Measurements from ENCODE around the gene TPO. TPM values are rescaled to one million over a fixed set of nuclear protein-coding genes. Genes with fewer than 3 reads are reported as not detected.

TPO gene
- total RNA-seq (2021) = not detected in 2 replicates
- long read RNA-seq = 0 reads

GRCh38 chr2:1413156-1413710 is at the start of gene TPO:
TSS of gene TPO (plus strand) at chr2:1413463. CDS start at chr2:1414409, 946 bp downstream.
- no peaks in the 10 kb centered on the region for H3K23me2 ChIP-seq (ENCODE audit: insufficient read length, low read depth, low read length, poor library complexity, severe bottlenecking)
- H3K14ac ChIP-seq (ENCODE audit: insufficient read depth, low read length) = no peak within 1 kb of the TSS

More at GRCh38 chr2:1413156-1413710, at the start of gene TPO:
- H3K4me2 ChIP-seq (ENCODE audit: insufficient read depth, insufficient read length, low read length) = no peak within 1 kb of the TSS
- H2BK12ac ChIP-seq (ENCODE audit: insufficient read length, low read depth, low read length) = no peak within 1 kb of the TSS
- H3K4ac ChIP-seq (ENCODE audit: low read depth, low read length) = no peak within 1 kb of the TSS
- no peak within 1 kb of the TSS for H3T11ph ChIP-seq (ENCODE audit: low read length)
- H4K5ac ChIP-seq (ENCODE audit: insufficient read length, low read depth, low read length) = no peak within 1 kb of the TSS
- H2BK20ac ChIP-seq (ENCODE audit: low read depth, low read length, poor library complexity, severe bottlenecking) = no peak within 1 kb of the TSS
- no peaks in the 10 kb centered on the region for H3K79me1 ChIP-seq (ENCODE audit: insufficient read depth, low read depth, low read length, poor library complexity, severe bottlenecking)
- no peak for DNase-seq
- H2AK5ac ChIP-seq (ENCODE audit: insufficient read length, low read length) = no peak within 1 kb of the TSS
- H2BK15ac ChIP-seq (ENCODE audit: low read depth, low read length) = no peak within 1 kb of the TSS
- H3K18ac ChIP-seq (ENCODE audit: insufficient read length, low read depth, low read length) = no peak within 1 kb of the TSS
- H3K23ac ChIP-seq (ENCODE audit: insufficient read length, low read depth, low read length) = no peak within 1 kb of the TSS
- Mint-ChIP-seq H3K4me1 (peaks cover 13 to 15% of the 10 kb centered on the region in 2 experiments), H3K9me3 (no peaks in the 10 kb centered on the region; a peak in 1 of 5 replicates), H3K27me3 (ENCODE audit: low read depth) (peaks cover 29% of the 10 kb centered on the region), H3K36me3 (ENCODE audit: insufficient read depth in 1 of 3, low read depth in 3 of 3) (no peaks in the 10 kb centered on the region; a peak in 1 of 7 replicates), H3K4me3 (no peak within 1 kb of the TSS), H3K27ac (no peak within 1 kb of the TSS)
- no CpG with 5 or more reads among the region's 15 CpGs for WGBS (ENCODE audit: extremely low coverage, insufficient read length, low lambda C conversion rate)
- no peaks in the 10 kb centered on the region for H3K79me2 ChIP-seq (ENCODE audit: insufficient read depth, low read length)
- no peak within 1 kb of the TSS for H4K91ac ChIP-seq (ENCODE audit: insufficient read length, low read depth, low read length)
- no peak within 1 kb of the TSS for H3K56ac ChIP-seq (ENCODE audit: insufficient read length, low read depth, low read length)
- no peaks in the 10 kb centered on the region for H3K9me3 ChIP-seq (ENCODE audit: control insufficient read depth, low read depth, low read length)
- H2BK120ac ChIP-seq (ENCODE audit: low read depth, low read length, poor library complexity, severe bottlenecking) = no peak within 1 kb of the TSS
- H4K20me1 ChIP-seq (ENCODE audit: control insufficient read depth, insufficient read depth, insufficient read length) = no peaks in the 10 kb centered on the region
- TF ChIP-seq, protein P1, sequence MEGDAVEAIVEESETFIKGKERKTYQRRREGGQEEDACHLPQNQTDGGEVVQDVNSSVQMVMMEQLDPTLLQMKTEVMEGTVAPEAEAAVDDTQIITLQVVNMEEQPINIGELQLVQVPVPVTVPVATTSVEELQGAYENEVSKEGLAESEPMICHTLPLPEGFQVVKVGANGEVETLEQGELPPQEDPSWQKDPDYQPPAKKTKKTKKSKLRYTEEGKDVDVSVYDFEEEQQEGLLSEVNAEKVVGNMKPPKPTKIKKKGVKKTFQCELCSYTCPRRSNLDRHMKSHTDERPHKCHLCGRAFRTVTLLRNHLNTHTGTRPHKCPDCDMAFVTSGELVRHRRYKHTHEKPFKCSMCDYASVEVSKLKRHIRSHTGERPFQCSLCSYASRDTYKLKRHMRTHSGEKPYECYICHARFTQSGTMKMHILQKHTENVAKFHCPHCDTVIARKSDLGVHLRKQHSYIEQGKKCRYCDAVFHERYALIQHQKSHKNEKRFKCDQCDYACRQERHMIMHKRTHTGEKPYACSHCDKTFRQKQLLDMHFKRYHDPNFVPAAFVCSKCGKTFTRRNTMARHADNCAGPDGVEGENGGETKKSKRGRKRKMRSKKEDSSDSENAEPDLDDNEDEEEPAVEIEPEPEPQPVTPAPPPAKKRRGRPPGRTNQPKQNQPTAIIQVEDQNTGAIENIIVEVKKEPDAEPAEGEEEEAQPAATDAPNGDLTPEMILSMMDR (conservative IDR thresholded peaks at IDR 0.05) = no peak
- H3K27me3 ChIP-seq (ENCODE audit: insufficient read depth, low read length) = 0 out of 2 replicates have a peak, but pooled peaks cover 2% of the 10 kb centered on the region
- H4K8ac ChIP-seq (replicated peaks; ENCODE audit: insufficient read length, low read depth, low read length) = no peak within 1 kb of the TSS
- no peaks in the 10 kb centered on the region; the same call in 1 of the 2 replicates for H3K4me1 ChIP-seq (ENCODE audit: insufficient read depth, low read length)
- no peak within 1 kb of the TSS for H2AFZ ChIP-seq (ENCODE audit: low read length)
- no peak within 1 kb of the TSS for H2BK5ac ChIP-seq (ENCODE audit: insufficient read length, low read length)
- no peak within 1 kb of the TSS for H3K9ac ChIP-seq (ENCODE audit: extremely low read depth, insufficient read length, low read length)
- no peak within 1 kb of the TSS for H3K27ac ChIP-seq (ENCODE audit: insufficient read length, low read depth, low read length)

Data from H9 (cell line).